Neural cell (in vitro differentiated cells): ENCODE results near the gene LAMC2.

Experiments used
- MXI1 ChIP-seq: fragments of 450-650 bp; conservative IDR thresholded peaks from 2 replicates; pipeline ENCODE4 v1.6.1; 2014; ENCODE audit warnings: antibody characterized with exemption, mild to moderate bottlenecking; ENCODE audit not compliant: poor library complexity, severe bottlenecking
- POLR2AphosphoS5 ChIP-seq: IDR thresholded peaks from 2 replicates; pipeline ENCODE4 v1.6.1; 2012
- REST ChIP-seq: IDR thresholded peaks from 2 replicates; pipeline ENCODE4 v1.6.1; 2012; ENCODE audit warnings: borderline replicate concordance
- TF ChIP-seq, protein P1 (sequence below): fragments of 450-650 bp; IDR thresholded peaks from 2 replicates; pipeline ENCODE4 v1.5.1; 2014; ENCODE audit warnings: antibody characterized with exemption, mild to moderate bottlenecking, moderate library complexity; ENCODE audit not compliant: poor library complexity, severe bottlenecking

GRCh38 chr1:183274836-183275235, 88.8 kb downstream of the LAMC2 start:
- TF ChIP-seq REST (no peak), POLR2AphosphoS5 (no peak), MXI1 (no peak)
- TF ChIP-seq, protein P1, sequence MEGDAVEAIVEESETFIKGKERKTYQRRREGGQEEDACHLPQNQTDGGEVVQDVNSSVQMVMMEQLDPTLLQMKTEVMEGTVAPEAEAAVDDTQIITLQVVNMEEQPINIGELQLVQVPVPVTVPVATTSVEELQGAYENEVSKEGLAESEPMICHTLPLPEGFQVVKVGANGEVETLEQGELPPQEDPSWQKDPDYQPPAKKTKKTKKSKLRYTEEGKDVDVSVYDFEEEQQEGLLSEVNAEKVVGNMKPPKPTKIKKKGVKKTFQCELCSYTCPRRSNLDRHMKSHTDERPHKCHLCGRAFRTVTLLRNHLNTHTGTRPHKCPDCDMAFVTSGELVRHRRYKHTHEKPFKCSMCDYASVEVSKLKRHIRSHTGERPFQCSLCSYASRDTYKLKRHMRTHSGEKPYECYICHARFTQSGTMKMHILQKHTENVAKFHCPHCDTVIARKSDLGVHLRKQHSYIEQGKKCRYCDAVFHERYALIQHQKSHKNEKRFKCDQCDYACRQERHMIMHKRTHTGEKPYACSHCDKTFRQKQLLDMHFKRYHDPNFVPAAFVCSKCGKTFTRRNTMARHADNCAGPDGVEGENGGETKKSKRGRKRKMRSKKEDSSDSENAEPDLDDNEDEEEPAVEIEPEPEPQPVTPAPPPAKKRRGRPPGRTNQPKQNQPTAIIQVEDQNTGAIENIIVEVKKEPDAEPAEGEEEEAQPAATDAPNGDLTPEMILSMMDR: no peak
